ENCODE data around the gene SETBP1.
A peak's percentile ranks its signal among the peaks of the same experiment; 100 is the strongest.

SETBP1 gene

GRCh38 chr18:44884431-44884830 is 203.7 kb downstream of the SETBP1 start:
- DNase-seq, result no peak

- no peak for DNase-seq
Observed at GRCh38 chr18:44885507-44885906, 204.8 kb downstream of the SETBP1 start.

- DNase-seq, result no peak
Observed at GRCh38 chr18:44887227-44887631, 206.5 kb downstream of the SETBP1 start.

GRCh38 chr18:44889111-44889510 is 208.4 kb downstream of the SETBP1 start:
- DNase-seq, result no peak

- DNase-seq, result no peak
Observed at GRCh38 chr18:44893045-44893706, 212.5 kb downstream of the SETBP1 start.

GRCh38 chr18:44893966-44894365 is 213.3 kb downstream of the SETBP1 start:
- no peak for DNase-seq

GRCh38 chr18:44895176-44895798 is 214.6 kb downstream of the SETBP1 start:
- DNase-seq, result peak in 1 of 2 experiments; percentile 29

GRCh38 chr18:44896846-44897245 is 216.2 kb downstream of the SETBP1 start:
- DNase-seq, result peak; percentile 18 to 63

GRCh38 chr18:44897411-44897810 is 216.7 kb downstream of the SETBP1 start:
- peak in 1 of 2 experiments; percentile 37 for DNase-seq

- no peak for DNase-seq
Observed at GRCh38 chr18:44897816-44898215, 217.1 kb downstream of the SETBP1 start.

GRCh38 chr18:44898498-44898897 is 217.8 kb downstream of the SETBP1 start:
- no peak for DNase-seq

GRCh38 chr18:44899832-44900231 is 219.1 kb downstream of the SETBP1 start:
- DNase-seq, result no peak

GRCh38 chr18:44900627-44901026 is 219.9 kb downstream of the SETBP1 start:
- DNase-seq, result no peak

GRCh38 chr18:44901283-44901682 is 220.6 kb downstream of the SETBP1 start:
- DNase-seq, result no peak

GRCh38 chr18:44903327-44903726 is 222.6 kb downstream of the SETBP1 start:
- DNase-seq, result no peak

GRCh38 chr18:44904768-44905167 is 224.1 kb downstream of the SETBP1 start:
- no peak for DNase-seq

- no peak for DNase-seq
Observed at GRCh38 chr18:44909191-44909719, 228.6 kb downstream of the SETBP1 start.

- no peak for DNase-seq
Observed at GRCh38 chr18:44911260-44911659, 230.6 kb downstream of the SETBP1 start.

- no peak for DNase-seq
Observed at GRCh38 chr18:44911773-44912172, 231.1 kb downstream of the SETBP1 start.

- DNase-seq, result no peak
Observed at GRCh38 chr18:44912740-44913478, 232.2 kb downstream of the SETBP1 start.

GRCh38 chr18:44914028-44914427 is 233.3 kb downstream of the SETBP1 start:
- DNase-seq, result no peak

GRCh38 chr18:44915213-44915612 is 234.5 kb downstream of the SETBP1 start:
- no peak for DNase-seq

- no peak for DNase-seq
Observed at GRCh38 chr18:44915661-44916060, 235.0 kb downstream of the SETBP1 start.

Measured in NCI-H1930 (cell line).